ENCODE data around the gene PITX2. TPM values are rescaled to one million over a fixed set of nuclear protein-coding genes. Genes with fewer than 3 reads are reported as not detected.

Gene PITX2
- total and polyA plus RNA-seq, 10 of the 15 experiments (the other 5 are each of a cell fraction or from before 2014, with no cell fraction given) = not detected

DNA sequence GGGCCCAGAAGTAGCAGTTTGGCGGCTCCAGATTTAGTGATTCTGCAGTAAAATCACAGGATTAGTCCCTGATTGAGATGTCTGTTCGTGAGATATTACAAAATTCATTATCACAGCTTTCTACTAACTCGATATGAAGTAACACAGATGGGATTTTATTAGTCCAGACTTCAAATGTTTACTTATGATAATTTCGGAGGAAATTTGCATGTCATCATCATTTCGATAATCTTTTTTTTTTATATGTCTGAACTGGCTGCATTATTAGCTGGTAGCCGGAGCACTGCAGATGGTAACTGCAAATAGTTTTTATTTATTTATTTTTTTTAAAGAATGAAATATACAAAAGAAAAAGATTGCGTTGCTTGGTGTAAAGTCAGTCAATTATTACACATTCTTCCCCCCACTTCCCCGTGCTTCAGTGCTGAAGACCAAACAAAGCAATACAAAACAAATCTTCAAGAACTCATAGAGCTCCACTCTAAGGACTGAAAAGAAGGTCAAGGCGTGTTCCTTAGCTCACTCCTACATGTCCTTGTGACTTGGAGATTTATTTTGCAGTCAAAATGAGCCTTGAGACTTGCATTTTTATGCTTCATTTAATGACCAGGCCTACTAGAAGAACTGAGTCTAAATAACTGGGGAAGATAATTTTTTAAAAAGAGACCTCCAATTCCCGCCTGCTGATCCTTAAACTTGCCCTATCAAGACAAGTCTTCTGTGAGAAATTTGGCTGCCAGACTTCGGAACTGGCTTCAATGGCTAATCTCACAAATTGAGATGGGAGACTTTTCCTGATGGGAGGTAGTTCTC lies 11.7 kb upstream of the PITX2 start (continued):
- TF ChIP-seq WRNIP1 (IDR thresholded peaks at IDR 0.05; ENCODE audit: borderline replicate concordance, low read depth, low read length) = no peak
- TF ChIP-seq CBFB (IDR thresholded peaks at IDR 0.05; ENCODE audit: low read depth) = no peak
- TF ChIP-seq, protein P1, sequence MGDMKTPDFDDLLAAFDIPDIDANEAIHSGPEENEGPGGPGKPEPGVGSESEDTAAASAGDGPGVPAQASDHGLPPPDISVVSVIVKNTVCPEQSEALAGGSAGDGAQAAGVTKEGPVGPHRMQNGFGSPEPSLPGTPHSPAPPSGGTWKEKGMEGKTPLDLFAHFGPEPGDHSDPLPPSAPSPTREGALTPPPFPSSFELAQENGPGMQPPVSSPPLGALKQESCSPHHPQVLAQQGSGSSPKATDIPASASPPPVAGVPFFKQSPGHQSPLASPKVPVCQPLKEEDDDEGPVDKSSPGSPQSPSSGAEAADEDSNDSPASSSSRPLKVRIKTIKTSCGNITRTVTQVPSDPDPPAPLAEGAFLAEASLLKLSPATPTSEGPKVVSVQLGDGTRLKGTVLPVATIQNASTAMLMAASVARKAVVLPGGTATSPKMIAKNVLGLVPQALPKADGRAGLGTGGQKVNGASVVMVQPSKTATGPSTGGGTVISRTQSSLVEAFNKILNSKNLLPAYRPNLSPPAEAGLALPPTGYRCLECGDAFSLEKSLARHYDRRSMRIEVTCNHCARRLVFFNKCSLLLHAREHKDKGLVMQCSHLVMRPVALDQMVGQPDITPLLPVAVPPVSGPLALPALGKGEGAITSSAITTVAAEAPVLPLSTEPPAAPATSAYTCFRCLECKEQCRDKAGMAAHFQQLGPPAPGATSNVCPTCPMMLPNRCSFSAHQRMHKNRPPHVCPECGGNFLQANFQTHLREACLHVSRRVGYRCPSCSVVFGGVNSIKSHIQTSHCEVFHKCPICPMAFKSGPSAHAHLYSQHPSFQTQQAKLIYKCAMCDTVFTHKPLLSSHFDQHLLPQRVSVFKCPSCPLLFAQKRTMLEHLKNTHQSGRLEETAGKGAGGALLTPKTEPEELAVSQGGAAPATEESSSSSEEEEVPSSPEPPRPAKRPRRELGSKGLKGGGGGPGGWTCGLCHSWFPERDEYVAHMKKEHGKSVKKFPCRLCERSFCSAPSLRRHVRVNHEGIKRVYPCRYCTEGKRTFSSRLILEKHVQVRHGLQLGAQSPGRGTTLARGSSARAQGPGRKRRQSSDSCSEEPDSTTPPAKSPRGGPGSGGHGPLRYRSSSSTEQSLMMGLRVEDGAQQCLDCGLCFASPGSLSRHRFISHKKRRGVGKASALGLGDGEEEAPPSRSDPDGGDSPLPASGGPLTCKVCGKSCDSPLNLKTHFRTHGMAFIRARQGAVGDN (IDR thresholded peaks at IDR 0.05) = no peak
- no peak for TF ChIP-seq NFXL1 (IDR thresholded peaks at IDR 0.05; ENCODE audit: borderline replicate concordance)
- TF ChIP-seq STAT1 (conservative IDR thresholded peaks at IDR 0.05) = no peak
